AG09309 (cell line): ENCODE results near the gene PCDHB3.
"Not testable (repeated sequence)": the region's sequence is repeated elsewhere in the genome, so short reads cannot be mapped to it uniquely, and the experiment has no call there.

Experiments
- DNase-seq: peaks from one replicate; pipeline ENCODE4 v3.0.0-alpha.2; 2010; ENCODE audit warnings: low read depth
- H3K4me3 ChIP-seq: 2 replicates; pipeline ENCODE4 v1.5.1; 2011; ENCODE audit warnings: mild to moderate bottlenecking, low read depth, low read length, moderate library complexity; ENCODE audit not compliant: control insufficient read depth
- CTCF ChIP-seq: IDR thresholded peaks from 2 replicates; pipeline ENCODE4 v1.5.1; 2011; ENCODE audit warnings: mild to moderate bottlenecking, low read depth, low read length, inconsistent platforms; ENCODE audit not compliant: insufficient read depth, control insufficient read depth; ENCODE audit errors: missing control alignments

PCDHB3 gene

GRCh38 chr5:141149812-141150211, 49.5 kb downstream of the PCDHB3 start, which contains the start of gene PCDHB6:
Gene PCDHB6 (plus strand): TSS chr5:141150057. CDS start chr5:141150258, 201 bp downstream.
- TF ChIP-seq CTCF: peak; percentile 54
- no peak for DNase-seq
- peak within 1 kb of the TSS; percentile 32 for H3K4me3 ChIP-seq

DNA sequence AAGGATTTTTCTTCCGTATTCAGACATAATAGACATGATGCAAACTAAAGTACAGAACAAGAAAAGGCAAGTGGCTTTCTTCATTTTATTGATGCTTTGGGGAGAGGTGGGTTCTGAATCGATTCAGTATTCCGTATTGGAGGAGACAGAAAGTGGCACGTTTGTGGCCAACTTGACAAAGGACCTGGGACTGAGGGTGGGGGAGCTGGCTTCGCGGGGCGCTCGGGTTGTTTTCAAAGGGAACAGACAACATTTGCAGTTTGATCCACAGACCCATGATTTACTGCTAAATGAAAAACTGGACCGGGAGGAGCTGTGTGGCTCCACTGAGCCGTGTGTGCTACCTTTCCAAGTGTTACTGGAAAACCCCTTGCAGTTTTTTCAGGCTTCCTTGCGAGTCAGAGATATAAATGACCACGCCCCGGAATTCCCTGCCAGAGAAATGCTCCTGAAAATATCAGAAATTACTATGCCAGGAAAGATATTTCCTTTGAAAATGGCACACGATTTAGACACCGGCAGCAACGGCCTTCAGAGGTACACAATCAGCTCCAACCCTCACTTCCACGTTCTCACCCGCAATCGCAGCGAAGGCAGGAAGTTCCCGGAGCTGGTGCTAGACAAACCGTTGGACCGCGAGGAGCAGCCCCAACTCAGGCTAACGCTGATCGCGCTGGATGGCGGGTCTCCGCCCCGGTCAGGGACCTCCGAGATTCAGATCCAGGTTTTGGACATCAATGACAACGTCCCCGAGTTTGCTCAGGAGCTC, 50.1 kb downstream of the PCDHB3 start:
- TF ChIP-seq CTCF: no peak
- H3K4me3 ChIP-seq: peak overlapping the region; percentile 32
- no peak for DNase-seq

GRCh38 chr5:141150993-141151325, 50.7 kb downstream of the PCDHB3 start:
- DNase-seq: no peak
- TF ChIP-seq CTCF: no peak
- no peak overlapping the region for H3K4me3 ChIP-seq

- not testable (repeated sequence) for H3K4me3 ChIP-seq, DNase-seq
Observed at GRCh38 chr5:141151632-141152031, 51.4 kb downstream of the PCDHB3 start.

DNA sequence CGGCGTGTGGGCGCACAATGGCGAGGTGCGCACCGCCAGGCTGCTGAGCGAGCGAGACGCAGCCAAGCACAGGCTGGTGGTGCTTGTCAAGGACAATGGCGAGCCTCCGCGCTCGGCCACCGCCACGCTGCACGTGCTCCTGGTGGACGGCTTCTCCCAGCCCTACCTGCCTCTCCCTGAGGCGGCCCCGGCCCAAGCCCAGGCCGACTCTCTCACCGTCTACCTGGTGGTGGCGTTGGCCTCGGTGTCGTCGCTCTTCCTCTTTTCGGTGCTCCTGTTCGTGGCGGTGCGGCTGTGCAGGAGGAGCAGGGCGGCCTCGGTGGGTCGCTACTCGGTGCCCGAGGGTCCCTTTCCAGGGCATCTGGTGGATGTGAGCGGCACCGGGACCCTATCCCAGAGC, 51.8 kb downstream of the PCDHB3 start:
- not testable (repeated sequence) for DNase-seq

More for the DNA sequence above, 51.8 kb downstream of the PCDHB3 start:
- H3K4me3 ChIP-seq: not testable (repeated sequence)
